ENCODE measurements around the gene INHBA. TPM values are rescaled to one million over a fixed set of nuclear protein-coding genes. Genes with fewer than 3 reads are reported as not detected.

The INHBA gene
- total RNA-seq, 8 experiments from 2014 or later = 0.13 to 24.7 (median 1.8) TPM

DNA sequence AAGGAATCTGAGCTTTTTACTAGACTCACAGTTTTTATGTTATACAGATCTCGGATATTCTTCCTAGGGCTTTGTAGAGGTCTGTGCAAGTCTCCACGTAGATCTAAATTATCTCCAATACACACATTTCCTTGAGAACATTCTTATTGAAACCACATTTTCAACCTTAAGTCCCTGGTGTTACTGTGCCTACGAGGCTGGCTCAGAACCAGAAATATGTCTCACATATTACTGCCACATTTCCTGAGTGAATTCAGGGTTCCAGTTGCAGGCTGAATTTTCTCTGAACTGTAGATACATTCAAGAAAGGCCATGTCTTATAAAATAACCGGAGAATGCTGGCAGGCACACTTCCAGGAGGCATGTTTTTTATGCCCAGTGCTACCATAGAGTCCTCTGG is 46.5 kb downstream of the INHBA start:
- H3K4me1 ChIP-seq (replicated peaks in 1 of 2) = peaks cover 0 to 8% of the 10 kb centered on the region in 2 donors
- no peak overlapping the region for H3K27ac ChIP-seq
- in situ Hi-C loops (cut with MboI; ENCODE audit: low pct_unique_long_range_greater_than_20kb in 2 of 9, low sequenced_read_pairs in 9 of 9, unreplicated experiment in 9 of 9) = no loop called here
- WGBS, 10 experiments = 0 to 80% (median 69%) methylated on average over 1 to 4 of the region's 4 CpGs; no CpG with 5 or more reads in 1 of the 10 experiments
- no peak overlapping the region for H3K4me3 ChIP-seq
- ATAC-seq (replicated peaks in 6 of 8) = no peak

DNA sequence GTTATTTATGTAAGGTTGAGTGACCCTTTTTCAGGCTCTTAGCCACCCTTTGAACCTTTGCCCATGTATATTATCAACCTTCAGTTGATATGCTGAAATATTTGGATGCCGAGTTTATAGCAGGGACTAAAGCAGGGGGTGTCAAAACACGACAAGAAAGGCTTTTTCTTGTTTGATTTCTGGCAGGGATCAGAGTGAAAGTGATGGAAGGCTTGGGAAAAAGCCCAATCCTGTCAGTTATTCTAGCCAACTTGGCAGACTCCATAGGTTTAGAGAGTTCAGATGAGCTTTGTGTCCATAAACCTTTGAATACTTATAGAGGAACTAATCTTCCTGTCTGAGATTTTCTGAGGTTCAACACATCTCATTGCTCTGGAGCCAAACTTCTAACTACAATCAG is 47.5 kb downstream of the INHBA start:
- Histone ChIP-seq H3K4me3 (no peak overlapping the region), H3K4me1 (replicated peaks in 1 of 2) (peaks cover 0 to 8% of the 10 kb centered on the region in 2 donors), H3K27ac (no peak overlapping the region)
- no peak for ATAC-seq (replicated peaks in 6 of 8)
- in situ Hi-C loops (cut with MboI; ENCODE audit: low pct_unique_long_range_greater_than_20kb in 2 of 9, low sequenced_read_pairs in 9 of 9, unreplicated experiment in 9 of 9) = no loop called here
- WGBS, 10 experiments = 0 to 100% (median 71%) methylated on average over 1 to 2 of the region's 2 CpGs; no CpG with 5 or more reads in 1 of the 10 experiments

DNA sequence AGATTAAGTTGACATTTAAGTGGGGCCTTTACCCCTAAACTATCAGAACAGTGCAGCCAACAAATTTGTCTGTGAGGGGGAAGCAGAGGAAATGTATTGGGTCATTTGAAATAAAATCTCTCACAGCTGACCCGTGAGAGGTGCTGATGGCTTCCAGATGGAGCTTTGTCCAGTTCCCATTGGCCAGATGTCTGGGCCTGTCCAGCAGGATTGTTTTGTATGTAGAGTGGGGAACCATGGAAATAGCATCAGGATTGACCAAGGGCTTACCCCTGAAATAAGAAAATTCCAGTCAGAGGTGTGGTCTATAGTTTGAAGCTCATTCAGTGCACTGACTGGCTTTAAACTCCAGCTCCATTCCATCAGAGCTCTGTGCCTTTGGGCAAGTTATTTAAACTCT is 50.6 kb downstream of the INHBA start:
- Histone ChIP-seq H3K4me3 (no peak overlapping the region), H3K27ac (no peak overlapping the region), H3K4me1 (replicated peaks in 1 of 2) (peaks cover 0 to 8% of the 10 kb centered on the region in 2 donors)
- 0% methylated on average over 1 of the region's 1 CpG; no CpG with 5 or more reads in 9 of the 10 experiments for WGBS, 10 experiments
- in situ Hi-C loops (cut with MboI; ENCODE audit: low pct_unique_long_range_greater_than_20kb in 2 of 9, low sequenced_read_pairs in 9 of 9, unreplicated experiment in 9 of 9) = no loop called here
- peak in 3 of 8 experiments; percentile 88 to 100 (median 99) for ATAC-seq (replicated peaks in 6 of 8)

DNA sequence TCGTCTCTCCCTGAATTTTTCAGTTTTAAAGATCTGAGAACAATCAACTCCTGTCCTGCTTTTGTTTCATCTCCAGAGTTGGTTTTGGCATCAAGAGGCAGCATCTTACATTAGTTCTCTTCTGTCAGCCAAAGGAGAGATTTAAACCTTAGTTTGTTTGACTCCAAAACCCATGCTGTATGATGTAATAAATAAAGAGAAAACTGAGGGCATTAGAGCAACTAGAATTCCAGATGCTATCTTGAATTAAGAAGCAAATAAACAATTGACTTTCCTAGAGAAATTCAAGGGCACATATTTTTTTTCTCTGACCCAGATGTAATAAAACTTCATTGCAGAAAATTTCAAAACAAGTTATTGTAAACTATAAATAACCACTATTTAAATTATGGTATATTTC is 54.4 kb downstream of the INHBA start:
- H3K4me1 ChIP-seq (replicated peaks in 1 of 2) = peaks cover 0 to 8% of the 10 kb centered on the region in 2 donors
- 0 to 100% (median 69%) methylated on average over 1 of the region's 1 CpG; no CpG with 5 or more reads in 2 of the 10 experiments for WGBS, 10 experiments
- no peak overlapping the region for H3K27ac ChIP-seq
- H3K4me3 ChIP-seq = no peak overlapping the region
- ATAC-seq (replicated peaks in 6 of 8) = no peak
- in situ Hi-C loops (cut with MboI; ENCODE audit: low pct_unique_long_range_greater_than_20kb in 2 of 9, low sequenced_read_pairs in 9 of 9, unreplicated experiment in 9 of 9) = no loop called here

DNA sequence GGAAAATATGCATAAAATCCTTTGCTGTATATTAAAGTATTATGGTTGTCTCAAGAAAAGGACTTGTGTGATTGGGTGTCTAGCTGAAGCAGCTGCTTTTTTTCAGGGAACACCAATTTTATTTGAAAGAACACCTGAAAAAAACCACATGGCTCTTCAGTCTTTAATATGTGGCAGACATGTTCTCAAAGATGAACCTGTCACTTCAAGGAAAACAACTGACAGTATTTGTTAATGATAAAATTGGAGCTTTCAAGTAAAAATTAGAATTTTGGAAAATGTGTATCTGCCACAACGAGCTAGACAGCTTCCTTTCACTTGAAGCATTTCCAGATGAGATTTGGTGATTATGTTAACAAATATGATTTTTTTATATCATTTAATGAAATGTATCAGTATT is 59.3 kb downstream of the INHBA start:
- WGBS, 10 experiments = 22 to 100% (median 71%) methylated on average over 1 of the region's 1 CpG; no CpG with 5 or more reads in 2 of the 10 experiments
- Histone ChIP-seq H3K4me1 (replicated peaks in 1 of 2) (peaks cover 0 to 18% of the 10 kb centered on the region in 2 donors), H3K27ac (no peak overlapping the region), H3K4me3 (no peak overlapping the region)
- in situ Hi-C loops (cut with MboI; ENCODE audit: low pct_unique_long_range_greater_than_20kb in 2 of 9, low sequenced_read_pairs in 9 of 9, unreplicated experiment in 9 of 9) = no loop called here
- no peak for ATAC-seq (replicated peaks in 6 of 8)

DNA sequence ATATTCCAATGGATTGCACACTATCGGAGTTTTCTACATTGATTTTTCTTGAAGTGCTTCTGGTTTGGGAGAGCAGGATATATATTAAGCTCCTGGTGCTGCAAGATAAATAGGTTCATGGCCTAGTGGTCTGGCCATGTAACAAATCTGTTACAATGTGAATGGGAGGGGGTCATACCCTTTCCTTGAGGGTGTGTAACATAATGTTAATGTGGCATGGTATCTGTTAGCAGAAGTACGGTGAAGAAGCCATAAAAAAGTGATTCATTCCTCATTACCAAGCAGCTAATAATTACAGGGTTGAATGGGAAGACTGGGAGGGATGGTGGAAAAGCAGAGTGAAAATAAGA is 61.2 kb downstream of the INHBA start:
- Histone ChIP-seq H3K27ac (no peak overlapping the region), H3K4me1 (replicated peaks in 1 of 2) (peaks cover 0 to 18% of the 10 kb centered on the region in 2 donors), H3K4me3 (no peak overlapping the region)
- in situ Hi-C loops (cut with MboI; ENCODE audit: low pct_unique_long_range_greater_than_20kb in 2 of 9, low sequenced_read_pairs in 9 of 9, unreplicated experiment in 9 of 9) = no loop called here
- 14 to 86% (median 44%) methylated on average over 1 to 2 of the region's 2 CpGs; no CpG with 5 or more reads in 1 of the 10 experiments for WGBS, 10 experiments
- ATAC-seq (replicated peaks in 6 of 8) = peak in 5 of 8 experiments; percentile 36 to 91 (median 60)

DNA sequence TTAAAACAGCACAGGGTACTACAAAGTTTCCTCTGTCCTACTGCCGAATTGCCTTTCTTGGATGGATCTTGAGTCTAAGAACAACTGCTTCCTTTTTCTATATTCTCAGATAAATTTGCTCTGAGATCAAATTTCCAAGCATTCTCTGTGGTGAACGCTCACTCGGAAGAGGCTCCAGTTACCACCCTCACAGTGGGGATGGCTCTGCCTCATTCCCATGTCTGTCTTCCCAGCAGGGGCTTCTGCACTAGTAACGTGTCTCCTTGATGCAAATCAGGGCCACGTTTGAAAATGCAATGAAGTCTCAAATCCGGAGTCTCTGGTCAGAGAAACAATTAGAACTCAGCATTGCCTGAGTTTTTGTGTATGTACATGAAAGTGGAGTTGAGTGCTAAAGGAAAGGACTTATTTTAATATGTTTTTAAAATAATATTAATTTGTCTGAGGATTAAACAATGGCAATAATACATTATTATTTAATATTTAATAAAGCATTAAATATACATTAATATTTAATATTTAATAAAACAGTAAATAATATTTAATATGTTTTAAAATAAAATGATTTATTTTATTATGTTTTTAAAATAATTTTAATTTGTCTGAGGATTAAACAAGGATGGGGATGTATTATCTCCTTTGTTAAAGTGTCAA is 61.8 kb downstream of the INHBA start:
- Histone ChIP-seq H3K27ac (no peak overlapping the region), H3K4me3 (no peak overlapping the region), H3K4me1 (replicated peaks in 1 of 2) (peaks cover 0 to 18% of the 10 kb centered on the region in 2 donors)
- no peak for ATAC-seq (replicated peaks in 6 of 8)
- 42 to 90% (median 60%) methylated on average over 1 to 6 of the region's 6 CpGs; no CpG with 5 or more reads in 1 of the 10 experiments for WGBS, 10 experiments
- in situ Hi-C loops (cut with MboI; ENCODE audit: low pct_unique_long_range_greater_than_20kb in 2 of 9, low sequenced_read_pairs in 9 of 9, unreplicated experiment in 9 of 9) = no loop called here

DNA sequence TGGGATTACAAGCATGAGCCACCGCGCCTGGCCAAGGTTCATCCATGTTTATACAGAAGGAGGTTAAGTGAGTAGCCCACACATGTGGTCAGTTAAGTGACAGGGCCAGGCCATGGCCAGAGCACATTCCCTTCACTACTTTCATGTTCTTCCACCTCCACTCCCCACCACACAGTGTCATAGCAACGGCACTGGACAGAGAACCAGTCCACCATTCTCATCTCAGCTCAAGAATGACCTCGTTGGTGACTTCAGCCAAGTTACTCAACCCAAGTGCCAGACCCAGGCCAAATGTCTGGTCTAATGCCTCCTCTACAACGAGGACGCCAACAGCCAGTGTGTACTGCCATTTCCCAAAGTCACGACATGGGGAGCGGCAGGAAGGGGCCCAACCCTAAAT is 62.4 kb downstream of the INHBA start:
- H3K27ac ChIP-seq = no peak overlapping the region
- H3K4me1 ChIP-seq (replicated peaks in 1 of 2) = peaks cover 0 to 18% of the 10 kb centered on the region in 2 donors
- 53 to 100% (median 89%) methylated on average over 2 to 5 of the region's 8 CpGs; no CpG with 5 or more reads in 5 of the 10 experiments for WGBS, 10 experiments
- H3K4me3 ChIP-seq = no peak overlapping the region
- in situ Hi-C loops (cut with MboI; ENCODE audit: low pct_unique_long_range_greater_than_20kb in 2 of 9, low sequenced_read_pairs in 9 of 9, unreplicated experiment in 9 of 9) = no loop called here
- no peak for ATAC-seq (replicated peaks in 6 of 8)

DNA sequence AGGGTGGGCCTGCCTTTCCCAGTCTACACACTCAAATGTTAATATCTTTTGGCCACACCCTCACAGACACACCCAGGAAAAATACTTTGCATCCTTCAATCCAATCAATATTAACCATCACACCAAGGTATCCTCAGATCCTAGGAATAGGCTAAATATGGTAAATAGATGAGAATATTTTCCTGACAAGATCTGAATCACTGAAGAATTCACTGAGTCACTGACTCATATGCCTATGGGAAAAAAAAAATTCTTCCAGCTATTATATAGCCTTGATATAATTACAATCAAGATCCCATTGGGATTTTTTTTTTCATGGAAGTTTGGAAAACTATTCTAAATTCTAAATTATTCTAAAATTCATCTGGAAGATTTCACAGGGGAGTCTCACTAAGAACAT is 65.8 kb downstream of the INHBA start:
- no peak overlapping the region for H3K4me3 ChIP-seq
- H3K4me1 ChIP-seq (replicated peaks in 1 of 2) = peaks cover 0 to 12% of the 10 kb centered on the region in 2 donors
- in situ Hi-C loops (cut with MboI; ENCODE audit: low pct_unique_long_range_greater_than_20kb in 2 of 9, low sequenced_read_pairs in 9 of 9, unreplicated experiment in 9 of 9) = no loop called here
- peak in 3 of 8 experiments; percentile 25 to 81 (median 66) for ATAC-seq (replicated peaks in 6 of 8)
- H3K27ac ChIP-seq = no peak overlapping the region
